Right ventricle myocardium superior (tissue), 1 donor: ENCODE results near the gene IFIH1. TPM values are rescaled to one million over a fixed set of nuclear protein-coding genes. Genes with fewer than 3 reads are reported as not detected.
A peak's percentile ranks its signal among the peaks of the same experiment; 100 is the strongest.

Experiments used
- ATAC-seq: fragments of 200-7000 bp; cut with Tn5 transposase; one replicate; pipeline ENCODE4 v1.9.1; 2020; ENCODE audit warnings: mild to moderate bottlenecking; ENCODE audit not compliant: poor library complexity
- DNase-seq: peaks from one replicate; pipeline ENCODE4 v3.0.0-alpha.2; 2020
- intact Hi-C: fragments of 100-400 bp; cut with DNase I; formaldehyde crosslinking; loops from one replicate; pipeline ENCODE4 v1.11.2; 2022
- total RNA-seq: library from RNA; stranded (reverse); fragmentation: NEBNext Ultra II Directional; extraction: Animal tissue kit (Norgen Biotek cat#: 25700); gene quantifications from one replicate; pipeline ENCODE4 v1.2.1, GENCODE V29; 2021
- donor health status: DM: no; HTN: yes; CAD: no; lungs with severe emphysema.

IFIH1 gene
- total RNA-seq, 1 donor from 2014 or later: 5.3 TPM

DNA sequence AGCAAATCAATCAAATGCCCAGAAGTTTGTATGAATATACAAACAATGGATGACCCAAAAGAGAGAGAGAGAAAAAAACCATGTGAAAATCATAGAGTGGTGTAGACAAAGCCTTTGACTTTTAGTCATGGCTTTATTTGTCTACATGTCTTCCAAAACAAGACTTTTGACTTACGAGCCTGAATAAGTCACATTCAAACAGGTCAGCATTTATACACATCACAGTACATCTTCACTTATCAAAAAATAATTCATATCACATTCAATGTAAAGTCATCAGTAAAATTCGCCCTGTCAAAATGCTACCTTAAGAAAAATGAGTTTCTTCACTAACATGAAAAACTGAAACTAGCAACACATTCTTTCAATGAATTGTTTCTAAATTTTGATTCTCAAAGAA is 1.9 kb downstream of the IFIH1 start:
- intact Hi-C loops: no loop called here
- ATAC-seq (no peak), DNase-seq (no peak)

DNA sequence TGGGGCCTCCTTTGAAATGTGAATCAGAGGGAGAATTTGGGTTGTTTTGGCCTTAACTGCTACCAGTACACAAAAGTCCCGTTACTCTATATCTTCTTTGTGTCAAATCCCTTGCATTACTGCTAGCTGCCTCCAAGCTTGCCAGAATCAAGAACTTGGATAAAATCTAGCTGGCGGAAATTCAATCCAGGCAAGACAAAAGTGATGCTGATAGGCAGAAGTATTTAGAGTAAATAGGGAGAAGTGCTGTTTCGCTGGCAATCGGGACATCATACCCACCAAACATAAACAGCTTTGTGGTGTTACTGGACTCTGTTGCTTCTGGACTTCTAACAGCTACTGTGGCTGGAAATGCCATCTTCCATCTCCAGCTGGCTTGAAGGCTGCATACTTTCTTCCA is 2.5 kb downstream of the IFIH1 start:
- intact Hi-C loops: no loop called here
- ATAC-seq (no peak), DNase-seq (no peak)

DNA sequence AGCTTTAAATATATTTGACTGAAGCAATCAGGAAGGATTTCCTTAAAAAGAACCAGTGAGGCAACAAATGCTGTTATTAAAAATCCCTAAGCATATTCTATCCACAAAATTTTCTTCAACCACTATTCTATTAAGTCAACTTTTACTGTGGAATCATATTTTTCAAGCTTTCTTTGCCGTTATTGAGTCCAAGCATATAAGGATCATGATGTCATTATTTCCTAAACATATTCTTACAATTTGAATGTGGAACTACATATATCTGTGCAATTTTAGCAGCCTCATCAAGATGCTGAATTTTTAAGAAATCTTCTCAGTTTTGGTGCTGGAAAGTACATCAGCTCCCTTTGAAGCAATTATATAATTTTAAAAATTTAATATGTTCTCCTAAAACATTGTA is 5.6 kb downstream of the IFIH1 start:
- no peak for DNase-seq
- ATAC-seq: no peak
- intact Hi-C loops: no loop called here

DNA sequence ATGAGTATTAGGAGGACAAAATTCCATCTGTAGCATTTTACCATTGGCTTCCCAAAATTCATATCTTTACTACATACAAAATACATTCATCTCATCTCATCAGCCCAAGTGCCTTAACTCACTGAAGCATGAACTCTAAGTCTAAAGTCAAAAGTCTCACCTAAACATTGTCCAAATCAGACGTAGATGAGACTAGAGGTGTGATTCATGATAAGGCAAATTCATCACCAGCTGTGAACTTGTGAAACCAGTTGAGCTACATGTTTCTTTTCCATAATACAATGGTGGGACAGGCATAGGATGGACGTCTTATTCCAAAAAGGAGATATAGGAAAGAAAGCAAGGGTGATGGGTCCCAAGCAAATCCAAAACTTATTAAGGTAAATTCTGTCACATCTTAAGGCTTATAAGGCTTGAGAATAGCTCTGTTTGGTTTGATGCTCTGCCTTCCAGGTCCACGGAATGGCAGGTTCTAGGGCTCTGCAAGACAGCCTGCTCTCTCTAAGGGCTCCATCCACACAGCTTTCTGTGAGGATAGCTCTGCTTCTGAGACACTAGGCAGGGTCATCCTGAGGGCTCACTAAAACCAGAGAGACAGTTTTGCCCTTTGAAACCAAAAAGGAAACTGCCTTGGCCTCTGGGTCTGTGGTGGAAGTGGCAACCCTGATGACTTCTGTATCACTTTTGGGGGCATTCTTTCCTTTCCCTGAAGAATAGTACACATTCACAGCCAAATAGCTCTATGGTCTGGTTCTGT is 9.6 kb downstream of the IFIH1 start:
- intact Hi-C loops: no loop called here
- DNase-seq (no peak), ATAC-seq (no peak)

DNA sequence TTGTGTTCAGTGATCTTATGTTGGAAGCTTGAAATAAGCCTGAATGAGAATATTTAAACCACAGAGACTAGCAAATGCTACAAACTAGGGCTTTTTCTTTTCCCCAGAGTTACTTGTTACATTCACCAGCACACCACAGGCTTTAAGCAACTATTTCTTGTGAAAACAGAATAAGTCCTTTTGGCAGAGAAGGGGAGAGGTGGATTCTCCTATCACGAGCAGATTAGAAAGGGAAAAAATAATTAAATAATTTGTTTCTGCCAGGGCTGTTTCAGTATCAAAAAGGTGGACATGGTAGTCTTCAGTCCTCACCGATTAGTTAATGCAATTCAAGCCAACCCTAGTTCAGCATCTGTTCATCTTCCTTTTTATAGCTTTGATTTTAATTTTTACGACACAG is 12.6 kb downstream of the IFIH1 start:
- ATAC-seq (no peak), DNase-seq (no peak)
- intact Hi-C loops: no loop called here

DNA sequence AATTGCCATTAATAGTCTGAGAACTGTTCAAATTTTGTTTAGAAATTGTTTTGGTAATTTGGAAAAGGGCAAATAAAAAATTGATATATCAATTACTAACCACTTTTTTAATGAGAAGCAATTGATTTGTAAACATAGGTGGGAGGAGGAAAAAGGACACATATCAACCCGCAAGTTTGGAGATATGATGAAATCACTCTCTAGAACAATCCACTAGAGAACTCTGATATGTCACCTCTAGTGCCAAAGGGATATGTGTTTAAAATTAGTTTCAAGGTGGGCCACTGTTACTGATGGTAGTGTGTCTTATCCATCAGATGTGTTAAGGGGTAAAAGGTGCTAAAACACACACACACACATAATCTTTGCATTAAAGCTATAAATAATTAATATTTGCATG is 16.6 kb downstream of the IFIH1 start:
- DNase-seq (no peak), ATAC-seq (no peak)
- intact Hi-C loops: no loop called here

DNA sequence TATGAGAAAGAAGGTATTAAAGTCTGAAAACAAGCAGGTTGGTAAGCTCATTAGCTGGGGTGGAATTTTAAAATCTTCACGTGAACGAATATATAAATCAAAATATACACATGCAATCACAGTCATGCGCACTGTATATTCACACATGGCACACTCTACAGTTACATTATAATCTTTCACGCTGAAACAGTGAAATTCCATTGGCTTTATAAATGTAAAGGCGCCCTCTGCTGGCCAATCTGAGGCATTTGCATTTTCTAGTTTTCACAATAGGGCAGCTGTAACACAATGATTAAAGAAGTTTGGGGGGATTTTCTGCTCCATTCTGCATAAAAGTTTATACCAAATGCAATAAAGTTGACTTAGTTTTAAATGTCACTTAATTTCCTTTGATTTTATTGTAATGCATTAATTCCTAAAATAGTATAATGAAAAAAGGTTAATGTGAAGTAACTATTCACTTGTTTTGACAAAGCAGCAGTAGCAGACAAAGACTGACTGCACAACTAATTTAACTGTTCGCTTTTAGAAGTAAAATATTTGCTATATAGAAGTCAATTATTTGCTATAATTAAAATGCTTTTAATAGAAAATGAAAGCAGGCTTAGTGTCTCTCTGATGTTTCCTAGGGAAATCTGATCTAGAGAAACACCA is 17.2 kb downstream of the IFIH1 start:
- DNase-seq: peak; percentile 42
- intact Hi-C loops: no loop called here
- peak; percentile 79 for ATAC-seq

DNA sequence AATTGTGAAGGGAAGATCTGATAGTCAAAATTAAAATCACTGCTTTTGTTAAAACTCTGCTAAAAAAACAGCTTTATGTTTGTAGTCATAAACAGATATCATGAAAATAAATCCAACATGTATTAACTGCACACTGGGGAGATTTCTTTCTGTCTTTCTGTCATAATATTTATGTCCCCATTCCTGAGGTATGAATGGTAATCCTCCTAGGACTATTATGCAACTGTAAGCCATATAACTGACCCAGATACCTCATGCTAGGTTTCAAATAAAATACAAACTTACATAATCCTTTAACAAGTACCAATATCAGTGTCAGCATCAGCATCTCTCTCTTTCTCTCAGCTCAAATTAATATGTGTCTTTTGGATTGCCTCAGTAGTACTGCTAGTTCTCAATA is 18.2 kb downstream of the IFIH1 start:
- no peak for ATAC-seq

DNA sequence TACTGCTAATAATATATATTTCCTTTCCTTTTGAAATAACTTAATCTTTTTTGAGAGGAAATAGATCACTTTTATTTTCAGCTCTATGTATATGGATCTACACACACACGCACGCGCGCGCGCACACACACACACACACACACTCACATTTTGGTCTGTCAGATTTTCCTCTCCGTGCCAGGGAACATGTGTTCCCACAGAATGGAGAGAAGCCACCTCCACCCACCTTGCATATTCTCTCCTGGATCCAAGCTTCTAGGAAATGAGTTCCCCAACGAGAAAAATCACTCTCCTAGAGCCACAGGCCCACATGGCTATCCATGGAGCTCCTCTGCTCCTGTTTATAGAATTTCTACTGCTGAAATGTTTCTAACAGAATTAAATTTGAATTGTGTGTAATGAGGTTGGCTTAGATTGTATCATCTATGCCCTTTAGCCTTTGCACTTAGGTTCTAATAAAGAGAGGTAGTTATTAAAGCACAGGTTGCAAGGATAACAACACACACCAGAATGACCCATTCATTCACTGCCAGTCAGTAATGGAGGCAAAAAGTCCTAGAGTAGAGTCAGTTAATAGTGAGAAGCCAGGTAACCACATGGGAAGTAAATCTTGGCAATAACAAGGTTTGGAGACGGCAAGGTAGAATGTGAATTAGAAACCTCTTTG is 19.7 kb downstream of the IFIH1 start:
- DNase-seq (no peak), ATAC-seq (no peak)
- intact Hi-C loops: loop anchor here (5.0 to 10.0 kb wide), 2 partner anchors 77 to 144 kb away; partner anchors contain the start of gene GCG

More for the DNA sequence above, 18.2 kb downstream of the IFIH1 start:
- DNase-seq: no peak
- intact Hi-C loops: no loop called here

DNA sequence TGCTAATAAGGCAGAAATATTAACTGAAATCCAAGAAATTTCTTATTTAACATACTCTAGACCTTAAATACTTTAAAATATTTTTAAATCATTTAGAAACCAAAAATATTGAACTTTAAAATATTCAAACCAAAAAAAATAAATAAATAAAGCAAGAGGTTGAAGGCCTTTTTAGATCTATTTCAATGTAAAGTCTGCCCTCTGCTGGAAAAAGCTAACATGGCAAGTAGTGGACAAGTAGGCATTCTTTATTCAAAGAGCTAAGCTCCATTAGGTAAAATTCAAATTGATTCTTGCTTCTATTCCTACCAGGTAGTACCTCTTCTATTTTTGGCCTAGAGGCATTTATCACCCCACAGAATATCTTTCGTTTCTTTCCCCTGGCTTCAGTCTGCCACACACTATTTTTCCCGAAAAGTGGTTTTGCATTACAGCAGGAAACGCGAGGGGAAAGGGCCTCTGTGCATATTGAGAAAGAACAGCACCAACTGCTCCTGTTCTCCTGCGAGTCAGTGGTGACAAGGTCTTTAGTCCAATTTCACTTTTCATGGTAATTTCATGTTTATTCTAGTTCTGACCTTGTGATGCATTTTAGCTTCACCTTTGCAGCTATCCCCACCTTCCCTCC is 20.4 kb downstream of the IFIH1 start:
- peak; percentile 64 for ATAC-seq
- no peak for DNase-seq
- intact Hi-C loops: loop anchor here (5.0 to 10.0 kb wide), 2 partner anchors 76 to 143 kb away; partner anchors contain the start of gene GCG

DNA sequence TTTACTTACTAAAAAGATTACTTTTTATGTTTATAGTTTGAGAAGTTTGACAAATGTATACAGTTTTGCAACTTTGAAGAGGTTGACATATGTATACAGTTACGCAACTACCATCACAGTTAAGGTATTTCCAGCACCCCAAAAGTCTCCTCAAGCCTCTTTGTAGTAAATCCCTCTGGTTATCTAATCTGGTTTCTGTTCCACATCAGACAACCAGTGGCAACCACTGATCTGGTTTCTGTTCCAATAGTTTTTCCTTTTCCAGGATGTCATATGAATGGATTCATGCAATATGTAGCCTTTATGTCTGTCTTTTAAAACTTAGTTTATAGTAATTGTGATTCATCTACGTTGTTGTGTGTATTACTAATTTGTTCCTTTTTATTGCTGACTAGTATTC is 23.5 kb downstream of the IFIH1 start:
- DNase-seq: no peak
- intact Hi-C loops: loop anchor here (5.0 to 10.0 kb wide), 2 partner anchors 73 to 140 kb away; partner anchors contain the start of gene GCG
- ATAC-seq: no peak

DNA sequence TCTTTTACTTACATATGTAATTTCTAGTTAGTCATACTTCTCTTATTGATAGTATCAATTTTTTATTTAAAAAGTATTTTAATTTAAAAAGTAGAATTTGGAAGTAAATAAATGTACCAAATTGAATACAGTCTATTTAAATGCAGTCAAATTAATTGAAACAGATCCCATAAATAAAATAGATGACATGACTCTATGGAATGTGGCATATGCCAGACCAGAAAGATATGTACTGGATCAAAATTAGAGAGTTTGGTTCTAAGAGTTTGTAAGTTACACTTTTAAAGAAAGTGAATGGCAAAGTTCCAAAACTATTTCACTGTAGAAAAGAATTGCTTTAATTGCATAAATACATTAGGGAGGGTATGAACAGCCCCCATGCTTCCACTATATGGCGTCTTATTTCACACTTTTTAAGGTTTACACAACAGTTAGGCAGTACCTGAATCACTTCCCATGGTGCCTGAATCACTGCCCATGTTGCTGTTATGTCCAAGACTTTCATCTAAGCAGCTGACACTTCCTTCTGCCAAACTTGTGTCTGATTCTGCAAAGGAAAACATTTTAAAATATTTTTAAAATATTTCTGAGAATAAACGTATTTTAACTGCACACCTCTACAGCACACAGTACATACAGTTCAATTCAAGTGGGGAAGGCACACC is 25.2 kb downstream of the IFIH1 start:
- intact Hi-C loops: loop anchor here (10.0 kb wide), 1 partner anchor 138 kb away; the partner anchor contains the start of gene GCG
- DNase-seq (no peak), ATAC-seq (no peak)

DNA sequence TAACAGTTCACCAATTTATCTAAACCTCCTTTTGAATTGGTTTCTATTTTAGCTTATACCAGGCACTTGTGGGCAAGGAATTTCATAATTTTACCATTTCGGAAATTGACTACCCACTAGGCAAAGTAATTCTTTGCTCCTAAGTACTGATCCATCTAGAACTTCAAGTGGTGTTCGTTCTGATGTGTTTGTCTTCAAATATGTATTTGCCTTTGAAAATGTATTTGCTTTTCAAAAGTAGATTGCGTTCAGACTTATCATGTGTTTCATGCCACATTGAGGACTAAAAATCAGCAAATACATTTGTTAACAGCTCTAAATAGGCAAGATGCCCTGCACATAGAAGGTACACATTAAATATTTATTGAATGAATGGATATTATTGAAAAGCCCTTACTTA is 26.7 kb downstream of the IFIH1 start:
- ATAC-seq: no peak
- intact Hi-C loops: loop anchor here (10.0 kb wide), 1 partner anchor 137 kb away; the partner anchor contains the start of gene GCG
- DNase-seq: no peak

DNA sequence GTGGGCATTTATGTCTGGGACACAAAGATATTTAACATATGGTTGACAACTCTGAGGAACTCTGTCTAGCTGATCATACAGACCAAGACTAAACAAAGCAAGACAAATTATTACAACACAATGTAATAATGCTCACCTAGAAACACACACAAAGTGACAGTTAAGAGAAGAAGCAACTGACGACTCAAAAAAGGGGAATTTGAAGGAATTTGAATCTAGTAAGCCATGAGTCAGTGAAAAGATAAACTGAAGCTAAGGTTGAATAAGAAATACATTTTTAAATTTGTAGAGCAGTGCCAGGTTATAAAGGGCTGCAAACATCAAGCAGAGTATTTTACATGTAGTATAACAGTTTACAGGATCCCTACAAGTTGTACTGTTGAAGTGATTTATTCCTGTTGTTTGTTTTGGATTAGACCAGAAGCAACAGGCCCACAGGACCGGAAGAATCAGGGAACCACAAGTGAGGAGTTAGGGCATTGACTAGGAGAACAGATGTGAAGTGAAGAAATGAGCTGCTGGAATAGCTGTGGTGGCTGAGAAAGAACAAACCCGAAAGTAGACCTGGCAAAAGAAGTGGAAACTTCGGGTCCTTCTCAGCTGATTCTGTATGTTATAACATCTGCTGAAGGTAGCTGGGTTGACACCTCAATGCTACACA is 35.6 kb downstream of the IFIH1 start:
- ATAC-seq (no peak), DNase-seq (no peak)
- intact Hi-C loops: no loop called here

DNA sequence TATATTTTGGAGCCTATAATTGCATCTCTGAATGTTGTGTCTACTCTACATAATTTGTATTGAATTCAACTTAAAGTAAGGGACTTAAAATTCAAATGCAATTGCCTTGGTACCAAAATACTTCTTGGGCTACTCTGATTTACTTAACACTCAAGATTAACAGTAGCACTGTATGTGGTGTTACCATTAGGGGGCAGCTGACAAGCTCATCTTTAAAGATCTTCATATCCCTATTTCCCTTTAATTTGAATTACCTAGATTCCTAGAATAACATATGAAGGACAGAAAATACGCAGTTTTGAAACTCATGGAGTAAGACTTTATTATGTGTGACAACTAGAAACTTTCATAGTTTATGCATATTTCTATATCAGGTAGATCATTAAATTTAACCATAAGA is 37.8 kb downstream of the IFIH1 start:
- intact Hi-C loops: no loop called here
- ATAC-seq: no peak

DNA sequence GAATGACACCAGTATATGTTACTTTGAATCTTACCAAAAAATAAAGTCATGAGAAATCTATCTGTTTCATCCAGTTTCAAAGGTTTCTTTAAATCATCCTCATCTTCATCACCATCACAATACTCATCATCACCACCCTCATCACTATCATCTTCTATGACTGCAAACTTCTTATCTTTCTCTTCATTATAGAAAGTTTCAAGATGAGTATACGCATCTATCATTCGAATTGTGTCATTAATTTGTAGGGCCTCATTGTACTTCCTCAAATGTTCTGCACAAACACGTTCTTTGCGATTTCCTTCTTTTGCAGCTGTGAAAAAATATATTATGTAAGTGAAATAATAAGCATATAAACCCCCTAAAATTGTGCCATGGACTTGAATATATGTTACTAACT is 41.1 kb downstream of the IFIH1 start:
- DNase-seq (no peak), ATAC-seq (no peak)
- intact Hi-C loops: loop anchor here (10.0 kb wide), 1 partner anchor 53 kb away; no protein-coding TSS in a partner anchor

More for the DNA sequence above, 37.8 kb downstream of the IFIH1 start:
- DNase-seq: no peak

DNA sequence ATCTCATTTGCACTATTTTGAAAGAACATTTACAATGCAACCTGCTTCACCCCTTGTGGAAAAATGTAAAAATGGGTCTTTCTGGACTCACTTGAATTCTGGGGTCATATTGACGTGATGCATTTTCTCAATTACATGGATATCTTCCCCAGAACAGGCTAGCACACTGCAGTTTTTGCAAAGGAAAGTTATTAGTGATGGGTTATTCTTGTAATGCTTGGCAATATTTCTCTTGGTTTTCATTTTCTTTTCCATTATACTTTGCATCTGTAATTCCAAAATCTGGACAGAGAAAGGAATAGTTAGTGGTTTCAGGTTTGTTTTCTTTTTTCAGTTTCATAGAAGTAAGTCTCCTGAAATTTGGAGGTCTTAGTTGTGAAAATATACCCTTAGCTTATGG is 50.5 kb downstream of the IFIH1 start:
- intact Hi-C loops: no loop called here
- DNase-seq (no peak), ATAC-seq (no peak)

DNA sequence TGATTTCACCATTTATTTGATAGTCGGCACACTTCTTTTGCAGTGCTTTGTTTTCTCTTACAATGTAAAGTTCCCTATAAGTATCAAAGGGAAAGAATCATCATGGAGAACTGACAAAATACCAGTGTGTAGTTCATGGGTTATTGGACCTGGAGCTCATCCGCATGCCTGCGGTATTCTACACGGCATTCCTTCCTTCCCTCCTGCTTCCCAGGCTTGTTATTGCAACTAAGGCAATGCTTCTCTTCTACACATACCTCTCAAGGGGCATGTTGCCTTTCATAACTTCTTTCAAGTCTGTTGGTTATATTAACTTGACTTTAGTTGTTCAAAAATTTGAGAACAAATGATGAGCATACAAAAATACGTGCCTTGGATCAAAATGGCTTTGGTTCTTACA is 51.0 kb downstream of the IFIH1 start:
- ATAC-seq: no peak
- intact Hi-C loops: no loop called here
- no peak for DNase-seq
